Calu3 (cell line): Measurements from ENCODE around the gene MNDA. TPM values are rescaled to one million over a fixed set of nuclear protein-coding genes. Genes with fewer than 3 reads are reported as not detected.

Source experiments
- BruUV-seq: library from RNA; stranded (reverse); fragments of 400-500 nt; replicated peaks from 2 replicates; lab custom pipeline; 2021; lab: Mats Ljungman, UMichigan
- CTCF ChIA-PET: fragments of 300-600 bp; sonication (Branson Sonifier 250); formaldehyde crosslinking; loops from one replicate; lab custom pipeline; 2022; ENCODE audit warnings: antibody characterized with exemption; lab: Charles Lee
- DNase-seq: peaks from one replicate; pipeline ENCODE4 v3.0.0; 2022
- H3K27ac Mint-ChIP-seq: one replicate; pipeline ENCODE4 v1.8.0; 2022; ENCODE audit warnings: mixed read lengths; ENCODE audit not compliant: unreplicated experiment
- H3K27me3 Mint-ChIP-seq: one replicate; pipeline ENCODE4 v1.8.0; 2022; ENCODE audit warnings: mixed read lengths; ENCODE audit not compliant: unreplicated experiment
- H3K36me3 Mint-ChIP-seq: one replicate; pipeline ENCODE4 v1.8.0; 2022; ENCODE audit warnings: mild to moderate bottlenecking, moderate library complexity, mixed read lengths; ENCODE audit not compliant: insufficient read depth, unreplicated experiment
- H3K4me1 Mint-ChIP-seq: one replicate; pipeline ENCODE4 v1.8.0; 2022; ENCODE audit warnings: mild to moderate bottlenecking, low read depth, mixed read lengths; ENCODE audit not compliant: unreplicated experiment
- H3K4me3 Mint-ChIP-seq: one replicate; pipeline ENCODE4 v1.8.0; 2022; ENCODE audit warnings: mild to moderate bottlenecking, low read depth, moderate library complexity, mixed read lengths; ENCODE audit not compliant: unreplicated experiment
- H3K9me3 Mint-ChIP-seq: one replicate; pipeline ENCODE4 v1.8.0; 2022; ENCODE audit warnings: low read depth, mixed read lengths; ENCODE audit not compliant: unreplicated experiment
- CTCF ChIP-seq: fragments of 200-600 bp; IDR thresholded peaks from one replicate; pipeline ENCODE4 v1.8.0; 2022; ENCODE audit warnings: antibody characterized with exemption; ENCODE audit not compliant: unreplicated experiment
- intact Hi-C: fragments of 100-400 bp; cut with micrococcal nuclease; formaldehyde crosslinking; loops from one replicate; pipeline ENCODE4 v1.10.0; 2022; ENCODE audit not compliant: unreplicated experiment
- total RNA-seq: library from RNA; stranded (reverse); gene quantifications from 2 replicates; pipeline ENCODE4 v1.2.3, GENCODE V29; 2022

Gene MNDA
- total RNA-seq, 1 experiment from 2014 or later: not detected

- no TSS peak for BruUV-seq
- Mint-ChIP-seq H3K4me1 (no peaks in the 10 kb centered on the region), H3K4me3 (no peak overlapping the region), H3K27me3 (peaks cover 30% of the 10 kb centered on the region), H3K36me3 (no peaks in the 10 kb centered on the region), H3K27ac (no peak overlapping the region), H3K9me3 (no peaks in the 10 kb centered on the region)
- CTCF ChIA-PET: no interaction called here
- DNase-seq: no peak
- no peak for TF ChIP-seq CTCF
- intact Hi-C loops: no loop called here
Observed at GRCh38 chr1:158812336-158812735, 18.8 kb upstream of the MNDA start.

GRCh38 chr1:158813164-158813563 is 18.0 kb upstream of the MNDA start:
- intact Hi-C loops: no loop called here
- CTCF ChIA-PET: no interaction called here
- BruUV-seq: no TSS peak

GRCh38 chr1:158814970-158815369 is 16.2 kb upstream of the MNDA start:
- H3K27me3 Mint-ChIP-seq: peaks cover 27% of the 10 kb centered on the region
- CTCF ChIA-PET: no interaction called here
- no peak for TF ChIP-seq CTCF
- no peak overlapping the region for H3K27ac Mint-ChIP-seq
- DNase-seq: no peak
- no peaks in the 10 kb centered on the region for H3K36me3 Mint-ChIP-seq
- intact Hi-C loops: no loop called here
- H3K9me3 Mint-ChIP-seq: peaks cover 2% of the 10 kb centered on the region
- H3K4me1 Mint-ChIP-seq: no peaks in the 10 kb centered on the region
- H3K4me3 Mint-ChIP-seq: no peak overlapping the region
- BruUV-seq: no TSS peak

More at GRCh38 chr1:158813164-158813563, 18.0 kb upstream of the MNDA start:
- no peak for TF ChIP-seq CTCF
- no peaks in the 10 kb centered on the region for H3K9me3 Mint-ChIP-seq
- H3K4me3 Mint-ChIP-seq: no peak overlapping the region
- no peak for DNase-seq
- H3K36me3 Mint-ChIP-seq: no peaks in the 10 kb centered on the region
- peaks cover 33% of the 10 kb centered on the region for H3K27me3 Mint-ChIP-seq
- no peaks in the 10 kb centered on the region for H3K4me1 Mint-ChIP-seq
- no peak overlapping the region for H3K27ac Mint-ChIP-seq

- H3K4me1 Mint-ChIP-seq: no peaks in the 10 kb centered on the region
- DNase-seq: no peak
- H3K27ac Mint-ChIP-seq: no peak overlapping the region
- intact Hi-C loops: no loop called here
- CTCF ChIA-PET: no interaction called here
- BruUV-seq: no TSS peak
- H3K4me3 Mint-ChIP-seq: no peak overlapping the region
- H3K9me3 Mint-ChIP-seq: peaks cover 6% of the 10 kb centered on the region
- peaks cover 8% of the 10 kb centered on the region for H3K27me3 Mint-ChIP-seq
- no peak for TF ChIP-seq CTCF
- no peaks in the 10 kb centered on the region for H3K36me3 Mint-ChIP-seq
Observed at GRCh38 chr1:158818560-158818959, 12.6 kb upstream of the MNDA start.
